DND-41 (cell line): ENCODE results near the gene PLCXD3.

ENCODE experiments used
- ATAC-seq: fragments of 200-7000 bp; cut with Tn5 transposase; 3 replicates; pipeline ENCODE4 v1.9.1; 2021; ENCODE audit warnings: low read depth; ENCODE audit not compliant: insufficient read depth
- DNase-seq: peaks from one replicate; pipeline ENCODE4 v3.0.0-alpha.2; 2020
- H2AFZ ChIP-seq: 2 replicates; pipeline ENCODE4 v1.6.0; 2012; ENCODE audit warnings: low read depth, low read length
- H3K27ac ChIP-seq: 2 replicates; pipeline ENCODE4 v1.5.1; 2012; ENCODE audit warnings: low read length, inconsistent platforms
- H3K27me3 ChIP-seq: fragments of 200-600 bp; sonication (generic); 2 replicates; pipeline ENCODE4 v1.6.0; 2012; ENCODE audit warnings: low read length, mild to moderate bottlenecking, inconsistent platforms; ENCODE audit not compliant: insufficient read depth, poor library complexity
- H3K36me3 ChIP-seq: 2 replicates; pipeline ENCODE4 v1.5.1; 2012; ENCODE audit warnings: low read length, inconsistent platforms; ENCODE audit not compliant: insufficient read depth
- H3K4me1 ChIP-seq: 2 replicates; pipeline ENCODE4 v1.5.1; 2012; ENCODE audit warnings: mild to moderate bottlenecking, low read length; ENCODE audit not compliant: insufficient read depth
- H3K4me2 ChIP-seq: 2 replicates; pipeline ENCODE4 v1.6.0; 2012; ENCODE audit warnings: mild to moderate bottlenecking, moderate library complexity, low read length, inconsistent platforms; ENCODE audit not compliant: insufficient read depth
- H3K4me3 ChIP-seq, 2 experiments: fragments of 200-600 bp in 1 of 2; shearing (Covaris generic) in 1 of 2; 2 replicates each; pipeline ENCODE4 v1.5.1; 2012 to 2016; ENCODE audit warnings: inconsistent platforms in 2 of 2, low read length in 2 of 2, mild to moderate bottlenecking in 2 of 2, low read depth in 1 of 2, moderate library complexity in 1 of 2
- H3K79me2 ChIP-seq: 2 replicates; pipeline ENCODE4 v1.6.0; 2012; ENCODE audit warnings: low read length, inconsistent platforms; ENCODE audit not compliant: insufficient read depth
- H3K9ac ChIP-seq: 2 replicates; pipeline ENCODE4 v1.6.0; 2012; ENCODE audit warnings: low read depth, mild to moderate bottlenecking, inconsistent platforms, low read length, moderate library complexity
- H3K9me3 ChIP-seq: 2 replicates; pipeline ENCODE4 v1.5.1; 2012; ENCODE audit warnings: low read length, moderate library complexity, mild to moderate bottlenecking, inconsistent platforms; ENCODE audit not compliant: insufficient read depth, severe bottlenecking
- H4K20me1 ChIP-seq: 2 replicates; pipeline ENCODE4 v1.6.0; 2012; ENCODE audit warnings: low read length; ENCODE audit not compliant: insufficient read depth
- CTCF ChIP-seq: IDR thresholded peaks from 2 replicates; pipeline ENCODE4 v1.5.1; 2012; ENCODE audit warnings: borderline replicate concordance, low read length, moderate library complexity, mild to moderate bottlenecking; ENCODE audit not compliant: poor library complexity, severe bottlenecking; ENCODE audit errors: extremely low read depth
- EZH2 ChIP-seq: IDR thresholded peaks from 3 replicates; pipeline ENCODE4 v1.6.1; 2012; ENCODE audit warnings: borderline replicate concordance, low read depth, mild to moderate bottlenecking, moderate library complexity, low read length, inconsistent platforms; ENCODE audit not compliant: severe bottlenecking

Gene PLCXD3, protein sequence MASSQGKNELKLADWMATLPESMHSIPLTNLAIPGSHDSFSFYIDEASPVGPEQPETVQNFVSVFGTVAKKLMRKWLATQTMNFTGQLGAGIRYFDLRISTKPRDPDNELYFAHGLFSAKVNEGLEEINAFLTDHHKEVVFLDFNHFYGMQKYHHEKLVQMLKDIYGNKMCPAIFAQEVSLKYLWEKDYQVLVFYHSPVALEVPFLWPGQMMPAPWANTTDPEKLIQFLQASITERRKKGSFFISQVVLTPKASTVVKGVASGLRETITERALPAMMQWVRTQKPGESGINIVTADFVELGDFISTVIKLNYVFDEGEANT

DNA sequence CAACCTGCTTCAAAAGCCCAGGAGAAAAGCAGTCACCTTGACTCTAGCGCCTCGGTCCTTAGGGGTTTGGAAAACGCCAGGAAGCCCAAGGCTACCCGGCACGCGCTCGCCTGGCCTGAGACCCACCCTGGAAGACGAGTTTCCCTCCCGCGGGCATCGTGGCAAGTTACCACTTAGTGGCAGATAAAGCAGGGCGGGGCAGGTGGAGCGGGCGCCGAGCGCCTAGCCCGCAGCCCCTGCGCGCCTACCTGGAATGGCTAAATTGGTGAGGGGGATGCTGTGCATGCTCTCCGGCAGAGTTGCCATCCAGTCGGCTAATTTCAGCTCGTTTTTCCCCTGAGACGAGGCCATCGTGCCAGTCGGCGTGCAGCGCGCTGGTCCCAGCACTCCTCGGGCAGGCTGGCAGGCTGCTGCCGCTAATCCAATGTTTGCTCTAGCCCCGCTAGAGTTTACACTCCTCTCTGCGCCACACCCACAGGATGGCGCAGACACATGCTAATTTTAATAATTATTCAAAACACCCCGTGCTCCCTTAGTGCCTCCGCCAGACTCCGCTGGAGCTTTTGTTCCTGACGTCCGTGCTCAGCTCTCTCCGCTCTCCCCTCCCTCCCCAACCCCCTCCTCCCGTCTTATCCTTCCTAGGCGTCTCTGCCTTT, at the start of gene PLCXD3:
PLCXD3 (minus strand) TSS at position 426 of the 656 bp plus-strand sequence; CDS start at position 351, 75 bp downstream.
- Histone ChIP-seq H3K9me3 (no peaks in the 10 kb centered on the region), H3K9ac (no peak within 1 kb of the TSS), H4K20me1 (no peaks in the 10 kb centered on the region), H3K36me3 (no peaks in the 10 kb centered on the region), H2AFZ (no peak within 1 kb of the TSS), H3K27me3 (no peaks in the 10 kb centered on the region), H3K79me2 (no peaks in the 10 kb centered on the region), H3K4me3 (no peak within 1 kb of the TSS), H3K27ac (no peak within 1 kb of the TSS), H3K4me1 (no peaks in the 10 kb centered on the region), H3K4me2 (no peak within 1 kb of the TSS)
- TF ChIP-seq EZH2 (no peak), CTCF (no peak)
- ATAC-seq (no peak), DNase-seq (no peak)

DNA sequence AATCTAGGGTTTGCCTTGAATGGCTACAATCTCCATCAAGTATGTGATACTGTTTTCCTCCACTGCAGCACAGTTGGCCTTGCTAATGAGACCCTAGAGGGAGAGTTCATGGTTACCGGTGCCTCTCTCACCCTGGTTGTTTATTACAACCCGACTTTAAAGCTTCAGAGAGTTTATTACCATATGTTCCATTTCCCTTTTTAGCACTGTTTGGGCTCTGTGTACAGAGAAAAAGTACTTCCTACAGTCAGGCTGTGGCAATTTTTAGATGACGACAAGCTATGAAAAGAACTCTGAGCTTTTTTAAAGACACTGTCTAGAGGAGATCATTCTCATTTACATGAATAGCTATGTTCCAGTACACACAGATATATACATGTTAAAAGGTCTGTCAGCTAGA, 48.8 kb upstream of the PLCXD3 start:
- H3K9me3 ChIP-seq: no peaks in the 10 kb centered on the region

DNA sequence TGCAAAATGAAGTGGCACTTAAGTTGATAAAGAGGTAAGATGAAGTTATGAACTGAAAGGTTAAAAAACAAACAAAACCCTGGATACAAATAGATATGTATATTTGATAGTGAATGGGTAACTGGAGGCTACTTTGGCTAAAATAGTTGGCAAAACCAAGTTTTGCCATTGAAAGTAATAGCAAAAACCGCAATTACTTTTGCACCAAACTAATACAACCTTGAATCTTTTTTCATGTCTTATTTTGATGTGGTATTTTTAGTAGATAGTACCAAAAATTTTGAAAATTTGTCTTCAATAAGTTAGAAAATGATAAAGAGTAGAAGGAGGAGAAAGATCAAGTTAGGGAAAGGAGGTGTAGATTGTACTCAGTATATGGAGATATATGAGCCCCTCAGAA, 47.9 kb upstream of the PLCXD3 start:
- H3K79me2 ChIP-seq: no peaks in the 10 kb centered on the region
- no peak overlapping the region for H3K9ac ChIP-seq
- no peak for TF ChIP-seq EZH2
- TF ChIP-seq CTCF: no peak

More for the DNA sequence above, 48.8 kb upstream of the PLCXD3 start:
- no peaks in the 10 kb centered on the region for H3K4me1 ChIP-seq
- ATAC-seq (no peak), DNase-seq (no peak)
- H3K4me3 ChIP-seq: no peak overlapping the region
- peaks cover 2% of the 10 kb centered on the region for H3K27me3 ChIP-seq
- H4K20me1 ChIP-seq: no peaks in the 10 kb centered on the region
- no peak overlapping the region for H3K27ac ChIP-seq
- no peak for TF ChIP-seq EZH2
- TF ChIP-seq CTCF: no peak
- no peak overlapping the region for H3K9ac ChIP-seq
- H3K79me2 ChIP-seq: no peaks in the 10 kb centered on the region
- no peak overlapping the region for H3K4me2 ChIP-seq
- H3K36me3 ChIP-seq: no peaks in the 10 kb centered on the region
- no peak overlapping the region for H2AFZ ChIP-seq

More for the DNA sequence above, 47.9 kb upstream of the PLCXD3 start:
- Histone ChIP-seq H3K27ac (no peak overlapping the region), H3K36me3 (no peaks in the 10 kb centered on the region), H3K27me3 (peaks cover 2% of the 10 kb centered on the region), H2AFZ (no peak overlapping the region), H3K4me2 (no peak overlapping the region), H3K9me3 (no peaks in the 10 kb centered on the region), H3K4me1 (no peaks in the 10 kb centered on the region), H3K4me3 (no peak overlapping the region), H4K20me1 (no peaks in the 10 kb centered on the region)
- ATAC-seq (no peak), DNase-seq (no peak)
